UCSD-AML1 (cell line): ENCODE data around the gene PIGQ.
A peak's percentile ranks its signal among the peaks of the same experiment; 100 is the strongest.

Source experiments
- DNase-seq: peaks from one replicate; lab custom pipeline; 2025; ENCODE audit not compliant: unreplicated experiment; lab: John Stamatoyannopoulos, UW

The PIGQ gene

GRCh38 chr16:566475-567372, 3.0 kb upstream of the PIGQ start, which contains the start of gene NHLRC4:
NHLRC4 (plus strand) TSS chr16:567005; CDS start chr16:568048, 1,043 bp downstream.
- DNase-seq = peak; percentile 71

DNA sequence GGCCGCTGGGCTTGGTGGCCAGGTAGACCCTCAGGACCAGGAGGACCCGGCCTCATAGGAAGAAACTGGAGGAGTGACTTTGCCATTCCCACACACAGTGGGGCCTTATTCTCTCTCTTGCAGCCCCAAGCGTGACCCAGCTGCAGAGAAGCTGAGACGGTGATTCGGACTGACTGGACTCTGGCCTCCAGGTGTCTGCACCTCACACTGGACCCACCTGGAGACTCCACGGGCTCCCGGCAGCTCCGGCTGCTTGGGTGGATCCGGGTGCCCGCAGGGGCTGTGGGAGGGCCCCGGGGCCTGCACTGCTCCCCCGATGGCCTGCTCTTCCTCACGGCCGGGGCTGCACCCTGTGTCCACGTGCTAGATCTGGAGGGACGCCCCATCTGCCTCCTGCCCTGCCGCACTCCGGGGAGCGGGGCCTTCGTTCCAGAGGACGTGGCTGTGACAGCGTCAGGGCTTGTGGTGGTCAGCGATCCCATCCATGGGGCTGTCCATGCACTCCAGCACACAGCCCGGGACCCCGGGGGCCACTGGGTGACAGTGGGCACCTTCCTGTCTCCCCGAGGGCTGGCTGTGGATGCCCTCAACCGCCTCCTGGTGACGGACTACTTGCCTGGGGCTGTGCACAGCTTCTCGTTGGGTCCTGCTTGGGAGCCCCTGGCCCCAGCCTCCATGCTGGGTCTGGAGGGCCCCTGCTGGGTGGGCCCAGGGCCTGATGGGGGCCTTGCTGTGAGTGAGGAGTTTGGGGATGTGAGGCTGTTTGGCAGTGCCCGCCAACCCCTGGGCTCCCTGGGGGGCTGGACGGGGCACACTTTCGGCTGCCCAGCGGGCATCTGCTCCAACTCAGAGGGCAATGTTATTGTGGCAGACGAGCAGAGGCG, 2.2 kb upstream of the PIGQ start:
- DNase-seq = no peak

GRCh38 chr16:568401-569258, 1.1 kb upstream of the PIGQ start:
- no peak for DNase-seq

DNA sequence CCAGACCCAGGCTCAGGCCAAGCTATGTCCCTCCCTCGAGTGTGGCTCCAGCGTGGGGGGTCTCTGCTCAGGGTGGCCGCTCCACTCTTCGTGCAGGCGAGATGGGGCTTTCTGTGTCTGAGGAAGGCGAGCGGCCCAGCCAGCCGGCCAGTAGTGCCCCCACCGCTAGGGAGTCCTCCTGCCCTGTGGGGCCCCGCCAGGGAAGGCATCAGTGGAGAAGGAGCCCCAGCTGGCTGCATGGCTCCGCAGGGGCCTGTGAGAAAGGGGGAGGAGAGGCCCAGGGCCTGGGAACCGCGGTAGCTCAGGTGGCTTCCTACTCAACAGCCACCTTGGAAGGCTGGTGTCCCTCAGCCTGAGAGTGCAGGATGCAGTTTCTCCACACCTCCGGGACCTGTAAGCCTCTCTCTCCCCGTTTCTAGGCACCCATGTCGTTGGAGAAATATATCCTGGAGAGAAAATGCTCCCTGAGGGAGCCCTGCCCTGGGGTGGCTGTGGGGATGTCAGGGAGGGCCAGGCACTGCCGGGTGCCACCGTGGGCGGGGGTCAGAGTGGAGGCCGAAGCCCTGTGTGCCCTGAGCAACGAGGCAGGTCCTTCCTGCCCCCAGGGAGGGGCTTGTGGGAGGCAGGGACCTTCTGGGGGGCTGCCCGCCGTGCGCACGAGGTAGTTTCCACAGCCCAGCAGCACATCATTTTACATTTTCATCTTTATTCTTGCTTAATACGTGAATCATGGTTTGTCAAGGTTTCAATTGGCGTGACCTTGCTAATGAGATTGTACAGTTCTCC, 3.3 kb downstream of the PIGQ start:
- no peak for DNase-seq

DNA sequence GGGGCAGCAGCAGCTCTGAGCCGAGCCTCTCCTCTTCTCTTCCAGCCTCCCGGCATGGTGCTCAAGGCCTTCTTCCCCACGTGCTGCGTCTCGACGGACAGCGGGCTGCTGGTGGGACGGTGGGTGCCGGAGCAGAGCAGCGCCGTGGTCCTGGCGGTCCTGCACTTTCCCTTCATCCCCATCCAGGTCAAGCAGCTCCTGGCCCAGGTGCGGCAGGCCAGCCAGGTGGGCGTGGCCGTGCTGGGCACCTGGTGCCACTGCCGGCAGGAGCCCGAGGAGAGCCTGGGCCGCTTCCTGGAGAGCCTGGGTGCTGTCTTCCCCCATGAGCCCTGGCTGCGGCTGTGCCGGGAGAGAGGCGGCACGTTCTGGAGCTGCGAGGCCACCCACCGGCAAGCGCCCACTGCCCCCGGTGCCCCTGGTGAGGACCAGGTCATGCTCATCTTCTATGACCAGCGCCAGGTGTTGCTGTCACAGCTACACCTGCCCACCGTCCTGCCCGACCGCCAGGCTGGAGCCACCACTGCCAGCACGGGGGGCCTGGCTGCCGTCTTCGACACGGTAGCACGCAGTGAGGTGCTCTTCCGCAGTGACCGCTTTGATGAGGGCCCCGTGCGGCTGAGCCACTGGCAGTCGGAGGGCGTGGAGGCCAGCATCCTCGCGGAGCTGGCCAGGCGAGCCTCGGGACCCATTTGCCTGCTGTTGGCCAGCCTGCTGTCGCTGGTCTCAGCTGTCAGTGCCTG, 4.4 kb downstream of the PIGQ start:
- DNase-seq = no peak

- DNase-seq = no peak
Measured at GRCh38 chr16:575354-576196, 5.8 kb downstream of the PIGQ start.

DNA sequence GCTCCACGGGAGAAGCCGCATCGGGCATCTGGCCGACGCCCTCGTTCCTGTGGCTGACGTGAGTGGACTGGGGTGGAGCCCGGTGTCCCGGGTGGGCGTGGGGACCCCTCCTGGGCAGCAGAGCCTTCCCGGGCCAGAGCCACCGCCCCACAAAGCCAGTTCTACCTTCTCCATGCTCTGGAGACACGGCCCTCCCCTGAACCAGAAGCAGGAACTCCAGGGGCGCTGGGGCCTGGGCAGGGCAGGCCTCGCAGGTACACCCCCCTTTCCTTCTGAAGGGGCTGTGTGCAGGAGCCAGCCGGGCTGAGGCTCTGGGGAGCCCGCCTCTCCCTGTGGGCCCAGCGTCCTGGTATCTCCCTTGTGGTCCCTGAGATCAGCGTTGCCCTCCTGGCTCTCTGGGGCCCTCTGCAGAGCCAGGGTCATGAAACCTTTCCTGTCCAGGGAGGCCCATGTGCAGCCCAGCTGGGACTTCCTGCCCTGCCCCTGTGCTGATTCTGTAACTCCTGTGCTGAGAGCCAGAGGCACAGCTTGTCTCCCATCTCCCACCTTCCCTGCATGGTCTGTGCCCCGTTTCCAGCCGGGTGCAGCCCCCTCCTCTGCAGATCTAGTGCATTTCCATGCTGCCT, 6.5 kb downstream of the PIGQ start:
- no peak for DNase-seq

DNA sequence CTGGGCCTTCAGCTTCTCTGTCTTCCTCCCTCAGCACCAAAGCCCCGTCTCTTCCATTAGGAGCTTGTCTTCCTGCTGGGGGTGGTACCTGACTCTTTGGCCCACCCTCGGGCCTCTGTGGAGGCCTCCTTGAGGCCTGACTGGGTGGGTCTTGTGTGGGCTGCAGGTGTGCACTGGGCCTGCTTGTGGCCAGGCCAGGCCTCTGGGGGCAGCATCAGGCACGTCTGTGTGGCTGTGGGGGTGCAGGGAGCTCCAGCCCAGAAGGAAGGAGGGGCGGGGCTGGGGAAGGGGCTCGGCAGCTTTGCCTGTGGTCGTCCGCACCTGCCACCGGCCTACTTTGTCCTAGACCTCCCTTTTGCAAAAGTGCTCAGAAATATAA, 7.0 kb downstream of the PIGQ start:
- DNase-seq = no peak

DNA sequence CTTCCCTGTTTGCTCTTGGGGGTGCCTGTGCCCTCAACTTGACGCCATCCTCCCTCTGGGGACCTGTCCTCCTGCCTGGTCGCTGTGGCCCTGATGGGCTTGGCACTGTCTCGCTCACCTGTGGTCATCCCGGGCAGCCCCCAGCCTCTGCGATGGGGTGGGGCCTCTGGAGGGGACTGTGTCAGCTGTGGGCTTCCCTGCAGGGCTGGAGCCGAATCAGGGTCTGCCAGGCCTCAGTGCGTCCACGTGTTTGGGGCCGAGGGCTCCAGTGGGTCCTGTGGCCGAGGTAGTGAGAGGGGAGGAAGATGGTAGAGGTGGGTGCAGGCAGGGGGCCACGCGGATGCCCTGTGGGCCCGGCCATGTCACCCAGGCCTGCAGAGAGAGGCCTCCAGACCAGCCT, 8.0 kb downstream of the PIGQ start:
- DNase-seq = no peak

DNA sequence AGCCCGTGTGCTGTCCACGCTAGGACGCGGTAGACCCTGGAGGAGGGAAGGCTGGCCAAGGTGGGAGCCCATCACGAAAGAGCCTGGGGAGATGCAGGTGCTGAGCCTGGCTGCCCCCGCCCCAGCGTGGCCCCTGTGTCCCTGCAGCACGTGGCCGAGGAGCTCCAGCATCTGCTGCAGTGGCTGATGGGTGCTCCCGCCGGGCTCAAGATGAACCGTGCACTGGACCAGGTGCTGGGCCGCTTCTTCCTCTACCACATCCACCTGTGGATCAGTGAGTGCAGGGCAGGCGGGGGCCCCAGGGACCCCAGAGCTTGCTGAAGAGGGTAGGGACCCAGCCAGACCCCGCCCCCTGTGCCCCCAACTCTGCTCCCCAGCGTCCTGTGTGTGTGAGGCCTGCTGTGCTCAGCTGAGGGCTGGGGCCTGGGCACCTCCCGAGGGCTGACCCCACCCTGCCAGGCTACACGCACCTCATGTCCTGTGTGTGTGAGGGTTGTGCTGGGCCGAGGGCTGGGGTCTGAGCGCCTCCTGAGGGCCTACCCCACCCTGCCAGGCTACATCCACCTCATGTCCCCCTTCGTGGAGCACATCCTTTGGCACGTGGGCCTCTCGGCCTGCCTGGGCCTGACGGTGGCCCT, 8.6 kb downstream of the PIGQ start:
- DNase-seq = no peak

GRCh38 chr16:578870-579405, 9.2 kb downstream of the PIGQ start:
- peak; percentile 40 for DNase-seq

DNA sequence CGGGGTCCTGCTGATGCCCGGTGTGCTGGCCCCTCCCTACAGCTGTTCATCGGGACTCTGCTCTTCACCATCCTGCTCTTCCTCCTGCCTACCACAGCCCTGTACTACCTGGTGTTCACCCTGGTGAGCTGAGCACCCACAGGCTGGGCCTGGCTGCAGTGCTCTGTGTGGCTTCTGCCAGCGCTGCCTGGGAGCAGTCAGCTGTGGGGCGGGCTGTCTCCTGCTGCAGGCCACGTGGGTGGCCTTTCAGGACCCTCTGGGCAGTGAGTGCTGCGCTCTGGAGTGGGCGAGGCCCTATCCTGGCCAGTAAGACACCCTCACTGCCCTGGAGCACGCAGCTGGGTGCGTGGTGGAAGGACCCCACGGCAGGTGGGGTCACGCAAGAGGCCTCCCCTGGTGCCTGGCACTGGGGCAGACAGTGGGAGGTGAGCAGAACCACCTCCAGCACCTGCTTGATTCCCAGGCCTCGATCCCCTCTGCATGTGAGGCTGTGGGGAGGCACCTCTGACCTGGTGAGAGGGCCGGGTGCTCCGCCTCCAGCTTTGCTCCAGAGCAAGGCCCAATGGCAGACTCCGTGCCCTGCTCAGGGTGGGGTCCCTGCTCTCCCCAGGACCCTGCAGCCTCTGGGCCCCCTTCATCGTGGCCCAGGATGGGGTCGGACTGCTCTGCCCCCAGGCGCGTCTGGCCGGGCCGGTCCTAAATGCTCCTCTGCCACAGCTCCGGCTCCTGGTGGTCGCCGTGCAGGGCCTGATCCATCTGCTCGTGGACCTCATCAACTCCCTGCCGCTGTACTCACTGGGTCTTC, 10.6 kb downstream of the PIGQ start:
- no peak for DNase-seq

DNA sequence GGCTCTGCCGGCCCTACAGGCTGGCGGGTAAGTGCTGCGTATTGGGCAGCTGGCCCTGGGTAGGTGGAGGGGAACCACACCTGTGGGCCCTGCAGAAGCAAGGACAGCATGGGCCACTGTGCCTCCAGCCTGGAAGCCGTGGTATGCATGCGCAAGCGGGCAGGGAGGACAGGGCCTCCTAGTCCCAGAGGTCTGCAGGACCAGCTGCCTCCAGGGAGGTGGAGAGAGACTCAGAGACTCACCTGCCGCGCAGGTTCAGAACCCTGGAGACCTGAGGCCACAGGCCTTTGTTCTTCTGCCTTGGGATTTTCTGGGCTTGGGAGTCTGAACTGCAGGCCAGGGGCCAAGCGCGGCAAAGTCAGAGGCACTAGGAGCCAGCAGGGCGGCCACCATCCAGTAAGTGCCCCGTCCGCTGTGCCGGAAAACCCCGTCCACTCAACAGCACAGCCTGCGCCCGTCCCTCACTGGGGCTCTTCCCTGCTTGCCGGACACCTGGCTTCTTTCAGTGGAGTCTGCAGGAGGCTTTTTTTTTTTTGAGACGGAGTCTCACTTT, 11.3 kb downstream of the PIGQ start:
- DNase-seq = no peak

DNA sequence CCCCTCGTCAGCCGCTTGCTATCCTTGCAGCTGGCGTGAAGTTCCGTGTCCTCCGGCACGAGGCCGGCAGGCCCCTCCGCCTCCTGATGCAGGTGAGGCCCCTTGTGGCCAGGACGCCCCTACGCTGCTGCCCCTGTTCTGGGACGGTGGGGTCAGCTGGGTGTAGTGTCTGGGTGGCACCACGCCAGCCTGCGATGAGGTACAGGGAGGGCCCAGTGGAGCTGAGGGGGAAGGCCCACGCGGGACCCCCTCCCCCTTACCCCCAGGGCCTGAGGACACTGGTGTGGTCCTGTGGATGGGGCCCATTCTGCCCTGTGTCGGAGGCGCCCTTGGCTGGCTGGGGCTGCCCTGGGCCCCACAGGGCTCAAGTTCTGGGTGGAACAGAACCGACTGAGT, 12.4 kb downstream of the PIGQ start:
- no peak for DNase-seq

- no peak for DNase-seq
Measured at GRCh38 chr16:582614-583331, 13.0 kb downstream of the PIGQ start.

DNA sequence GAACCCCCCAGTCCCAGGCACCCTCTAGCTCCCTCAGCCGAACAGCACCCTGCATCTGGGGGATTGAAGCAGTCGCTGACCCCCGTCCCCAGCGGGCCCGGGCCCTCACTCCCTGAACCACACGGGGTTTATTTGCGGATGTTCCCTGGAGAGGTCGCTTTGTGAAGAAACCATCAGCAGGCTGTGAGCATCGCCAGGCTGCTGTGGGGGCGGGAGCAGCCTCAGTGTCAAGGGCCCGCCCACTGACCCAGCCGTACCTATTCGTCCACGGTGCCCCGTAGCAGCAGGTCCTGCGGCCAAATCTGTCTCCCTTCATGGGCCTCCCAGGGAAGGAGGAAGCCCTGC, 13.7 kb downstream of the PIGQ start:
- no peak for DNase-seq
